Bronchial epithelial cell (primary cell): Measurements from ENCODE around the gene NADSYN1. TPM values are rescaled to one million over a fixed set of nuclear protein-coding genes. Genes with fewer than 3 reads are reported as not detected.

Source experiments
- DNase-seq: peaks from one replicate; pipeline ENCODE4 v3.0.0-alpha.2; 2010; ENCODE audit warnings: low read depth
- FAIRE-seq: peaks from 2 replicates; lab custom pipeline; 2011; peaks lifted over from hg19 to GRCh38; lab: Jason Lieb, UNC
- H3K27me3 ChIP-seq: 2 replicates; pipeline ENCODE4 v1.5.1; 2011; ENCODE audit warnings: low read length; ENCODE audit not compliant: control insufficient read depth, insufficient read depth
- H3K36me3 ChIP-seq: 2 replicates; pipeline ENCODE4 v1.5.1; 2011; ENCODE audit warnings: low read length; ENCODE audit not compliant: control insufficient read depth, insufficient read depth
- H3K4me3 ChIP-seq: 2 replicates; pipeline ENCODE4 v1.5.1; 2011; ENCODE audit warnings: mild to moderate bottlenecking, low read depth, low read length, control low read depth
- CTCF ChIP-seq: IDR thresholded peaks from 2 replicates; pipeline ENCODE4 v1.5.1; 2011; ENCODE audit warnings: mild to moderate bottlenecking, moderate library complexity, low read length, control low read depth, inconsistent platforms; ENCODE audit not compliant: insufficient read depth, severe bottlenecking
- total RNA-seq: library from RNA; depleted of rRNA; stranded (reverse); fragments of >200 nt; gene quantifications from 2 replicates; pipeline ENCODE4 v1.2.1, GENCODE V29; 2014

Gene NADSYN1
- total RNA-seq, 1 donor from 2014 or later = 69.8 TPM

- Histone ChIP-seq H3K36me3 (peaks cover 36% of the 10 kb centered on the region), H3K27me3 (no peaks in the 10 kb centered on the region), H3K4me3 (no peak overlapping the region)
- DNase-seq (no peak), FAIRE-seq (no peak)
- no peak for TF ChIP-seq CTCF
Measured at GRCh38 chr11:71491940-71492339, 38.9 kb downstream of the NADSYN1 start.

GRCh38 chr11:71495286-71496230, 42.6 kb downstream of the NADSYN1 start:
- no peaks in the 10 kb centered on the region for H3K27me3 ChIP-seq
- H3K4me3 ChIP-seq = no peak overlapping the region
- peaks cover 36% of the 10 kb centered on the region for H3K36me3 ChIP-seq
- peak; percentile 18 for FAIRE-seq
- DNase-seq = no peak
- TF ChIP-seq CTCF = no peak

- H3K36me3 ChIP-seq = peaks cover 31% of the 10 kb centered on the region
- no peak for TF ChIP-seq CTCF
- DNase-seq = no peak
Measured at GRCh38 chr11:71496421-71496820, 43.4 kb downstream of the NADSYN1 start.

GRCh38 chr11:71498091-71498490, 45.1 kb downstream of the NADSYN1 start:
- no peaks in the 10 kb centered on the region for H3K27me3 ChIP-seq
- DNase-seq (no peak), FAIRE-seq (no peak)
- peaks cover 30% of the 10 kb centered on the region for H3K36me3 ChIP-seq
- H3K4me3 ChIP-seq = no peak overlapping the region
- TF ChIP-seq CTCF = no peak

More at GRCh38 chr11:71496421-71496820, 43.4 kb downstream of the NADSYN1 start:
- Histone ChIP-seq H3K27me3 (no peaks in the 10 kb centered on the region), H3K4me3 (no peak overlapping the region)
- FAIRE-seq = no peak

GRCh38 chr11:71499125-71499524, 46.1 kb downstream of the NADSYN1 start:
- Histone ChIP-seq H3K36me3 (peaks cover 30% of the 10 kb centered on the region), H3K27me3 (no peaks in the 10 kb centered on the region), H3K4me3 (no peak overlapping the region)
- no peak for TF ChIP-seq CTCF
- peak; percentile 28 for FAIRE-seq
- DNase-seq = no peak
